A204.1 (cell line): ENCODE measurements around the gene HOXA1.
"Not testable (repeated sequence)": the region's sequence is repeated elsewhere in the genome, so short reads cannot be mapped to it uniquely, and the experiment has no call there.

Source experiments
- FAIRE-seq: peaks from 2 replicates; lab custom pipeline; 2012; peaks lifted over from hg19 to GRCh38; lab: Jason Lieb, UNC

HOXA1 gene

DNA sequence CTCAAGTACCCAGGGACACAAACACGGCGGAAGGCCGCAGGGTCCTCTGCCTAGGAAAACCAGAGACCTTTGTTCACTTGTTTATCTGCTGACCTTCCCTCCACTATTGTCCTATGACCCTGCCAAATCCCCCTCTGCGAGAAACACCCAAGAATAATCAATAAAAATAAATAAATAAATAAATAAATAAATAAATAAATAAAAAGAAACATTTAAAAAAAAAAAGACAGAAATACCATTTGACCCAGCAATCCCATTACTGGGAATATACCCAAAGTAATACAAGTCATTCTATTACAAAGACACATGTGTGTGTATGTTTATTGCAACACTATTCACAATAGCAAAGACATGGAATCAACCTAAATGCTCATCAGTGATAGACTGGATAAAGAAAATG, 49.8 kb downstream of the HOXA1 start:
- FAIRE-seq: not testable (repeated sequence)

DNA sequence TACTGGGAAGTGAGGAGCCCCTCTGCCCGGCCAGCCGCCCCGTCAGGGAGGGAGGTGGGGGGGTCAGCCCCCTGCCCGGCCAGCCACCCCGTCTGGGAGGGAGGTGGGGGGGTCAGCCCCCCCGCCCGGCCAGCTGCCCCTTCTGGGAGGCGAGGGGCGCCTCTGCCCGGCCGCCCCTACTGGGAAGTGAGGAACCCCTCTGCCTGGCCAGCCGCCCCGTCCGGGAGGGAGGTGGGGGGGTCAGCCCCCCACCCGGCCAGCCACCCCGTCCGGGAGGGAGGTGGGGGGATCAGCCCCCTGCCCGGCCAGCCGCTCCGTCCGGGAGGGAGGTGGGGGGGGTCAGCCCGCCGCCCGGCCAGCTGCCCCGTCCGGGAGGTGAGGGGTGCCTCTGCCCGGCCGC, 50.7 kb downstream of the HOXA1 start:
- FAIRE-seq: not testable (repeated sequence)
